Ishikawa (cell line): ENCODE results near the gene NFKB1.

ENCODE experiments used
- CEBPB ChIP-seq: IDR thresholded peaks from 2 replicates; pipeline ENCODE4 v1.6.1; 2012
- CREB1 ChIP-seq: IDR thresholded peaks from 2 replicates; pipeline ENCODE4 v1.6.1; 2012; ENCODE audit warnings: low read depth
- EGR1 ChIP-seq: IDR thresholded peaks from 2 replicates; pipeline ENCODE4 v1.6.1; 2012
- EP300 ChIP-seq: IDR thresholded peaks from 2 replicates; pipeline ENCODE4 v1.6.1; 2012; ENCODE audit warnings: borderline replicate concordance
- FOXM1 ChIP-seq: IDR thresholded peaks from 2 replicates; pipeline ENCODE4 v1.6.1; 2012; ENCODE audit warnings: low read depth, borderline replicate concordance
- NFIC ChIP-seq: IDR thresholded peaks from 2 replicates; pipeline ENCODE4 v1.6.1; 2012
- RAD21 ChIP-seq: IDR thresholded peaks from 2 replicates; pipeline ENCODE4 v1.6.1; 2012; ENCODE audit warnings: low read depth
- TAF1 ChIP-seq: IDR thresholded peaks from 2 replicates; pipeline ENCODE4 v1.6.1; 2012; ENCODE audit warnings: low read depth, mild to moderate bottlenecking
- TCF12 ChIP-seq: IDR thresholded peaks from 2 replicates; pipeline ENCODE4 v1.6.1; 2012; ENCODE audit warnings: low read depth
- TEAD4 ChIP-seq: IDR thresholded peaks from 2 replicates; pipeline ENCODE4 v1.6.1; 2012
- YY1 ChIP-seq: IDR thresholded peaks from 2 replicates; pipeline ENCODE4 v1.6.1; 2012; ENCODE audit warnings: low read depth
- ZBTB7A ChIP-seq: IDR thresholded peaks from 2 replicates; pipeline ENCODE4 v1.6.1; 2012; ENCODE audit warnings: low read depth
- TF ChIP-seq, protein P1 (sequence below): IDR thresholded peaks from 2 replicates; pipeline ENCODE4 v1.6.1; 2012; ENCODE audit warnings: low read depth, mild to moderate bottlenecking
- TF ChIP-seq, protein P2 (sequence below): IDR thresholded peaks from 2 replicates; pipeline ENCODE4 v1.6.1; 2012
- TF ChIP-seq, protein P3 (sequence below): IDR thresholded peaks from 2 replicates; pipeline ENCODE4 v1.6.1; 2012

The NFKB1 gene

DNA sequence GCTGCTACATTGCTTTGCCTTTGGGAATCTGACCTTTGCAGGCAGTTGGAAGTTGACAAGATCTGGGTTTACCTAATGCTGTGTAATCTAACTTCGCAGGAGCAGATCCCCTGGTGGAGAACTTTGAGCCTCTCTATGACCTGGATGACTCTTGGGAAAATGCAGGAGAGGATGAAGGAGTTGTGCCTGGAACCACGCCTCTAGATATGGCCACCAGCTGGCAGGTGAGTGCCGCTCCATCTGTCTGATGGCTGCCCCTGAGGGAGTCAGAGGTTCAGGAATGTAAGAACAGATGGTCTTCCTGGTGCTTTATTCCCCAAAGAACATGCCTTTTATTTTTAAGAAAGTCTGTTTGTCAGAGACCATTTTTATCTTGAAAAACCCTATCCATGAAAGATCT is 109.3 kb downstream of the NFKB1 start:
- TF ChIP-seq FOXM1: no peak
- TF ChIP-seq RAD21: no peak
- TF ChIP-seq CREB1: no peak
- TF ChIP-seq TEAD4: no peak
- TF ChIP-seq TAF1: no peak
- TF ChIP-seq, protein P1, sequence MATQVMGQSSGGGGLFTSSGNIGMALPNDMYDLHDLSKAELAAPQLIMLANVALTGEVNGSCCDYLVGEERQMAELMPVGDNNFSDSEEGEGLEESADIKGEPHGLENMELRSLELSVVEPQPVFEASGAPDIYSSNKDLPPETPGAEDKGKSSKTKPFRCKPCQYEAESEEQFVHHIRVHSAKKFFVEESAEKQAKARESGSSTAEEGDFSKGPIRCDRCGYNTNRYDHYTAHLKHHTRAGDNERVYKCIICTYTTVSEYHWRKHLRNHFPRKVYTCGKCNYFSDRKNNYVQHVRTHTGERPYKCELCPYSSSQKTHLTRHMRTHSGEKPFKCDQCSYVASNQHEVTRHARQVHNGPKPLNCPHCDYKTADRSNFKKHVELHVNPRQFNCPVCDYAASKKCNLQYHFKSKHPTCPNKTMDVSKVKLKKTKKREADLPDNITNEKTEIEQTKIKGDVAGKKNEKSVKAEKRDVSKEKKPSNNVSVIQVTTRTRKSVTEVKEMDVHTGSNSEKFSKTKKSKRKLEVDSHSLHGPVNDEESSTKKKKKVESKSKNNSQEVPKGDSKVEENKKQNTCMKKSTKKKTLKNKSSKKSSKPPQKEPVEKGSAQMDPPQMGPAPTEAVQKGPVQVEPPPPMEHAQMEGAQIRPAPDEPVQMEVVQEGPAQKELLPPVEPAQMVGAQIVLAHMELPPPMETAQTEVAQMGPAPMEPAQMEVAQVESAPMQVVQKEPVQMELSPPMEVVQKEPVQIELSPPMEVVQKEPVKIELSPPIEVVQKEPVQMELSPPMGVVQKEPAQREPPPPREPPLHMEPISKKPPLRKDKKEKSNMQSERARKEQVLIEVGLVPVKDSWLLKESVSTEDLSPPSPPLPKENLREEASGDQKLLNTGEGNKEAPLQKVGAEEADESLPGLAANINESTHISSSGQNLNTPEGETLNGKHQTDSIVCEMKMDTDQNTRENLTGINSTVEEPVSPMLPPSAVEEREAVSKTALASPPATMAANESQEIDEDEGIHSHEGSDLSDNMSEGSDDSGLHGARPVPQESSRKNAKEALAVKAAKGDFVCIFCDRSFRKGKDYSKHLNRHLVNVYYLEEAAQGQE: no peak
- TF ChIP-seq, protein P2, sequence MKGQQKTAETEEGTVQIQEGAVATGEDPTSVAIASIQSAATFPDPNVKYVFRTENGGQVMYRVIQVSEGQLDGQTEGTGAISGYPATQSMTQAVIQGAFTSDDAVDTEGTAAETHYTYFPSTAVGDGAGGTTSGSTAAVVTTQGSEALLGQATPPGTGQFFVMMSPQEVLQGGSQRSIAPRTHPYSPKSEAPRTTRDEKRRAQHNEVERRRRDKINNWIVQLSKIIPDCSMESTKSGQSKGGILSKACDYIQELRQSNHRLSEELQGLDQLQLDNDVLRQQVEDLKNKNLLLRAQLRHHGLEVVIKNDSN: no peak
- TF ChIP-seq TCF12: no peak
- no peak for TF ChIP-seq YY1
- TF ChIP-seq, protein P3, sequence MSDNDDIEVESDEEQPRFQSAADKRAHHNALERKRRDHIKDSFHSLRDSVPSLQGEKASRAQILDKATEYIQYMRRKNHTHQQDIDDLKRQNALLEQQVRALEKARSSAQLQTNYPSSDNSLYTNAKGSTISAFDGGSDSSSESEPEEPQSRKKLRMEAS: no peak
- TF ChIP-seq EGR1: no peak
- TF ChIP-seq ZBTB7A: no peak
- TF ChIP-seq NFIC: no peak
- TF ChIP-seq CEBPB: no peak
- no peak for TF ChIP-seq EP300

DNA sequence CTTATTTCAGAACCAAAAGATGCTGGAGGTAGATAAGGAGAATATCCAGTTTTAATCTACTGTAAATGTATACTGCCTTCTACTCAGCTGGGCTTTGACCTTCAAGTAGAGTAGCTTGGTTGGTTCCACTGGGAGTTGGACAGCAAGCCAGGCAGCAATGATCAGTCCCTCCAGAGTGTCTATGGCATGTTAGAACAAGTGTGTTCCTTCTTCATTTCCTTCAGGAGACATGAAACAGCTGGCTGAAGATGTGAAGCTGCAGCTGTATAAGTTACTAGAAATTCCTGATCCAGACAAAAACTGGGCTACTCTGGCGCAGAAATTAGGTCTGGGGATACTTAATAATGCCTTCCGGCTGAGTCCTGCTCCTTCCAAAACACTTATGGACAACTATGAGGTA is 111.1 kb downstream of the NFKB1 start:
- TF ChIP-seq EP300 (no peak), RAD21 (no peak), EGR1 (no peak)

DNA sequence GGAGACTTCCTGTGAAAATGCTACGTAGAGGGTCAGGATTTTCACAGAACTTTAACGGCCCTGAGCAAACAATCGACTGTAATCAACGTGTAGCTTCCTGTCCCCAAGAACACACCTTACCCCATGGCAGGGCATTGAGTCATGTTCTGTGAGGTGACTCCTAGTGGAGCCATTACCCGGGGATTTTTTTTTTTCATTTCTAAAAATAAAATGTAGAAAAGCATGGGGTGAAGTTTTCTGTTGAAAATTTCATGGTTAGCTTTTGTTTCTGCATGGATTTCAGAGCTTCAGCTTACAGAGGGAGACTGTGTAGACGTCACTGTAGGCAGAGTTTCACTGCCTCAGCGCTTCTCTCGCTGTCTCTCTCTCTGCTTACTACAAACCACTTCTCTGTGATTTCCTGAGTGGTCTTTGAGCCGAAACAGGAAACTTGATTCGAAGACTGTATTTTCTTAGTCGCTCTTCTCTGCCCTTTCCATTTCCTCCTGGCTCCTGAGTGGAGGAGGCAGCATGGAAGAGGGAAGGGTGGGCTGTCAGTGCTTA is 111.7 kb downstream of the NFKB1 start:
- no peak for TF ChIP-seq ZBTB7A
- TF ChIP-seq EGR1: no peak
- no peak for TF ChIP-seq TEAD4
- no peak for TF ChIP-seq TCF12
- no peak for TF ChIP-seq EP300
- TF ChIP-seq RAD21: no peak
- no peak for TF ChIP-seq CREB1
- TF ChIP-seq, protein P1: no peak
- no peak for TF ChIP-seq CEBPB
- TF ChIP-seq NFIC: no peak
- no peak for TF ChIP-seq YY1
- TF ChIP-seq, protein P2: no peak
- TF ChIP-seq TAF1: no peak
- TF ChIP-seq FOXM1: no peak
- TF ChIP-seq, protein P3: no peak

DNA sequence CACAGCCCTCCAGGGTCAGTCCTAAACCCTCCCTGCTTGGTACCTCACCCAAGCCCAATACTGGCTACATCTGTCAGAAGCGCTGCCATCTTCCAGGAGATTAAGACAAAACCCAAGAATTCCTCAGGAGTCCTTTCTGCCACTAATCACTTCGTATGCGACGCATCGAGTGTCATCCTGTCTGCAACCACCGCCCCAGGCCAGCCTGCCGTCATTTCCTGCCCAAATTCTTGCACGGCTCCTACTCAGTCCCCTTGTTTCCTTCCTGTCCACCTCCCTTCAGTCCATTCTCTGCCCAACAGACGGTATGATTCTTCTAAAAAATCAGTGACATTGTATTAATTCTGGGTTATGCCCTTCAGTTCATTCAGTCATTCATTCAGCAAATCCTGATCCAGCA is 113.6 kb downstream of the NFKB1 start:
- TF ChIP-seq TAF1: no peak
- no peak for TF ChIP-seq ZBTB7A
- no peak for TF ChIP-seq TCF12
- TF ChIP-seq, protein P3: no peak
- no peak for TF ChIP-seq TEAD4
- no peak for TF ChIP-seq RAD21
- TF ChIP-seq, protein P1: no peak
- no peak for TF ChIP-seq YY1

DNA sequence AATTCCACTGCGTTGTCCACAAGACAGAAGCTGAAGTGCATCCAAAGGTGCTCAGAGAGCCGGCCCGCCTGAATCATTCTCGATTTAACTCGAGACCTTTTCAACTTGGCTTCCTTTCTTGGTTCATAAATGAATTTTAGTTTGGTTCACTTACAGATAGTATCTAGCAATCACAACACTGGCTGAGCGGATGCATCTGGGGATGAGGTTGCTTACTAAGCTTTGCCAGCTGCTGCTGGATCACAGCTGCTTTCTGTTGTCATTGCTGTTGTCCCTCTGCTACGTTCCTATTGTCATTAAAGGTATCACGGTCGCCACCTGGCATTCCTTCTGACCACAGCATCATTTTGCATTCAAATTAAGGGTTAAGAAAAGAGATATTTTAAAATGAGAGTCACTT is 115.5 kb downstream of the NFKB1 start:
- TF ChIP-seq ZBTB7A (no peak), TCF12 (no peak)
